ENCODE data around the gene NRTN.
"Not testable (repeated sequence)": the region's sequence is repeated elsewhere in the genome, so short reads cannot be mapped to it uniquely, and the experiment has no call there.

- not testable (repeated sequence) for TF ChIP-seq CTCF (IDR thresholded peaks at IDR 0.05); POLR2A (IDR thresholded peaks at IDR 0.05; ENCODE audit: low read depth)
These were observed 49.3 kb downstream of the NRTN start for GRCh38 chr19:5854121-5854520.
